Measurements from ENCODE around the gene ACTL10. TPM values are rescaled to one million over a fixed set of nuclear protein-coding genes. Genes with fewer than 3 reads are reported as not detected.

Gene ACTL10
- total and polyA plus RNA-seq, 2 of the 13 experiments (the other 11 are each of a cell fraction or from before 2014, with no cell fraction given) = not detected

DNA sequence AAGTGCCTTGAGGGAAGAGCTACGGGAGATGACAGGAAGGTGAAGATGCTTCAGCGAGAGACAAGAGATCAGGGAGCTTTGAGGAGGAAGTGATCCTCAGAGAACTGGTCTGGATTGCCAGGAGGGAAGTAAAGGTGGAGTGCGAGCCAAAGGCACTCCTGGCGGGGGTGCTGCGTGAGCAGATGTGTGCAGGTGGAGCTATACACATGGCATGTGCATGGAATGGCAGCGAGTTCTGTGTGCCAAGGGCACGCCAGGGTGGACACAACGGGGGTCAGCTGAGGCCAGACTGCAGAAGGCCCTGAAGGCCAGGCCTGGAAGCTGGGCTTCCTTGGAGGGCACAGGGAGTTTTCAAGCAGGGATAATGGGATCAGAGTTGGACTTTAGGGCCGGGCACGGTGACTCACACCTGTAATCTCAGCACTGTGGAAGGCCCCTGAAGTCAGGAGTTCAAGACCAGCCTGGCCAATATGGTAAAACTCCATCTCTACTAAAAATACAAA is 47.2 kb downstream of the ACTL10 start (continued):
- TF ChIP-seq ZMAT5 (CRISPR knock-in tag; IDR thresholded peaks at IDR 0.05; ENCODE audit: borderline replicate concordance, low read depth) = no peak
- TF ChIP-seq, protein P1, sequence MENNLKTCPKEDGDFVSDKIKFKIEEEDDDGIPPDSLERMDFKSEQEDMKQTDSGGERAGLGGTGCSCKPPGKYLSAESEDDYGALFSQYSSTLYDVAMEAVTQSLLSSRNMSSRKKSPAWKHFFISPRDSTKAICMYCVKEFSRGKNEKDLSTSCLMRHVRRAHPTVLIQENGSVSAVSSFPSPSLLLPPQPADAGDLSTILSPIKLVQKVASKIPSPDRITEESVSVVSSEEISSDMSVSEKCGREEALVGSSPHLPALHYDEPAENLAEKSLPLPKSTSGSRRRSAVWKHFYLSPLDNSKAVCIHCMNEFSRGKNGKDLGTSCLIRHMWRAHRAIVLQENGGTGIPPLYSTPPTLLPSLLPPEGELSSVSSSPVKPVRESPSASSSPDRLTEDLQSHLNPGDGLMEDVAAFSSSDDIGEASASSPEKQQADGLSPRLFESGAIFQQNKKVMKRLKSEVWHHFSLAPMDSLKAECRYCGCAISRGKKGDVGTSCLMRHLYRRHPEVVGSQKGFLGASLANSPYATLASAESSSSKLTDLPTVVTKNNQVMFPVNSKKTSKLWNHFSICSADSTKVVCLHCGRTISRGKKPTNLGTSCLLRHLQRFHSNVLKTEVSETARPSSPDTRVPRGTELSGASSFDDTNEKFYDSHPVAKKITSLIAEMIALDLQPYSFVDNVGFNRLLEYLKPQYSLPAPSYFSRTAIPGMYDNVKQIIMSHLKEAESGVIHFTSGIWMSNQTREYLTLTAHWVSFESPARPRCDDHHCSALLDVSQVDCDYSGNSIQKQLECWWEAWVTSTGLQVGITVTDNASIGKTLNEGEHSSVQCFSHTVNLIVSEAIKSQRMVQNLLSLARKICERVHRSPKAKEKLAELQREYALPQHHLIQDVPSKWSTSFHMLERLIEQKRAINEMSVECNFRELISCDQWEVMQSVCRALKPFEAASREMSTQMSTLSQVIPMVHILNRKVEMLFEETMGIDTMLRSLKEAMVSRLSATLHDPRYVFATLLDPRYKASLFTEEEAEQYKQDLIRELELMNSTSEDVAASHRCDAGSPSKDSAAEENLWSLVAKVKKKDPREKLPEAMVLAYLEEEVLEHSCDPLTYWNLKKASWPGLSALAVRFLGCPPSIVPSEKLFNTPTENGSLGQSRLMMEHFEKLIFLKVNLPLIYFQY (CRISPR knock-in tag; IDR thresholded peaks at IDR 0.05; ENCODE audit: borderline replicate concordance) = no peak
- TF ChIP-seq, protein P2, sequence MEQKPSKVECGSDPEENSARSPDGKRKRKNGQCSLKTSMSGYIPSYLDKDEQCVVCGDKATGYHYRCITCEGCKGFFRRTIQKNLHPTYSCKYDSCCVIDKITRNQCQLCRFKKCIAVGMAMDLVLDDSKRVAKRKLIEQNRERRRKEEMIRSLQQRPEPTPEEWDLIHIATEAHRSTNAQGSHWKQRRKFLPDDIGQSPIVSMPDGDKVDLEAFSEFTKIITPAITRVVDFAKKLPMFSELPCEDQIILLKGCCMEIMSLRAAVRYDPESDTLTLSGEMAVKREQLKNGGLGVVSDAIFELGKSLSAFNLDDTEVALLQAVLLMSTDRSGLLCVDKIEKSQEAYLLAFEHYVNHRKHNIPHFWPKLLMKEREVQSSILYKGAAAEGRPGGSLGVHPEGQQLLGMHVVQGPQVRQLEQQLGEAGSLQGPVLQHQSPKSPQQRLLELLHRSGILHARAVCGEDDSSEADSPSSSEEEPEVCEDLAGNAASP (CRISPR knock-in tag; IDR thresholded peaks at IDR 0.05; ENCODE audit: borderline replicate concordance) = peak; percentile 61; the same call in 1 of the 2 replicates
- no peak for TF ChIP-seq ZNF451 (CRISPR knock-in tag; IDR thresholded peaks at IDR 0.05)
- no peak for TF ChIP-seq NPAS2 (CRISPR knock-in tag; IDR thresholded peaks at IDR 0.05; ENCODE audit: borderline replicate concordance)
- TF ChIP-seq BCL3 (CRISPR knock-in tag; IDR thresholded peaks at IDR 0.05) = 0 out of 2 replicates have a peak, but pooled peaks have one; percentile 31
- TF ChIP-seq MXD4 (CRISPR knock-in tag; IDR thresholded peaks at IDR 0.05) = no peak
- TF ChIP-seq NFRKB (IDR thresholded peaks at IDR 0.05) = no peak
- no peak for TF ChIP-seq ATF7 (IDR thresholded peaks at IDR 0.05)
- 0 out of 2 replicates have a peak, but pooled peaks have one; percentile 51 for TF ChIP-seq ATF7 (CRISPR knock-in tag; IDR thresholded peaks at IDR 0.05)
- no peak for TF ChIP-seq XBP1 (CRISPR knock-in tag; IDR thresholded peaks at IDR 0.05)
- no peak for TF ChIP-seq ZNF256 (CRISPR knock-in tag; conservative IDR thresholded peaks at IDR 0.05)
- no peak for TF ChIP-seq SRY (CRISPR knock-in tag; IDR thresholded peaks at IDR 0.05)
- no peak for TF ChIP-seq SRSF9 (IDR thresholded peaks at IDR 0.05; ENCODE audit: borderline replicate concordance, insufficient read depth, low read depth, low read length, poor library complexity, severe bottlenecking)
- TF ChIP-seq ETS1 (CRISPR knock-in tag; IDR thresholded peaks at IDR 0.05) = no peak
- no peak for TF ChIP-seq MAZ (IDR thresholded peaks at IDR 0.05; ENCODE audit: borderline replicate concordance, low read depth, low read length)
- TF ChIP-seq MAZ (CRISPR knock-in tag; IDR thresholded peaks at IDR 0.05; ENCODE audit: low read depth) = no peak
- no peak for TF ChIP-seq KDM5B (CRISPR knock-in tag; IDR thresholded peaks at IDR 0.05; ENCODE audit: borderline replicate concordance)
- no peak for TF ChIP-seq ZNF672 (CRISPR knock-in tag; IDR thresholded peaks at IDR 0.05)
- no peak for TF ChIP-seq ZNF414 (CRISPR knock-in tag; IDR thresholded peaks at IDR 0.05)
- 0 out of 2 replicates have a peak, but pooled peaks have one; percentile 8 for TF ChIP-seq RARA (CRISPR knock-in tag; IDR thresholded peaks at IDR 0.05)
- no peak for TF ChIP-seq CREB1 (IDR thresholded peaks at IDR 0.05)
- no peak for TF ChIP-seq CREB1 (CRISPR knock-in tag; IDR thresholded peaks at IDR 0.05)
